H7 (cell line): Measurements from ENCODE around the gene ZNF524. TPM values are rescaled to one million over a fixed set of nuclear protein-coding genes. Genes with fewer than 3 reads are reported as not detected.
A peak's percentile ranks its signal among the peaks of the same experiment; 100 is the strongest.

Experiments used
- DNase-seq: peaks from one replicate; pipeline ENCODE4 v3.0.0; 2012
- H3K27me3 ChIP-seq: 2 replicates; pipeline ENCODE4 v1.6.0; 2011; ENCODE audit warnings: mild to moderate bottlenecking, low read length; ENCODE audit not compliant: control insufficient read depth, insufficient read depth
- H3K36me3 ChIP-seq: replicated peaks from 2 replicates; pipeline ENCODE4 v1.5.1; 2011; ENCODE audit warnings: low read length; ENCODE audit not compliant: control insufficient read depth, insufficient read depth
- H3K4me3 ChIP-seq: 2 replicates; pipeline ENCODE4 v1.5.1; 2011; ENCODE audit warnings: low read depth, mild to moderate bottlenecking, control low read depth, low read length, moderate library complexity; ENCODE audit not compliant: insufficient read depth
- total RNA-seq: library from RNA; depleted of rRNA; stranded (reverse); fragments of >200 nt; shearing (Covaris generic); gene quantifications from 2 replicates; pipeline ENCODE4 v1.2.3, GENCODE V29; 2014

The ZNF524 gene
- total RNA-seq, 1 experiment from 2014 or later: 13.6 TPM

DNA sequence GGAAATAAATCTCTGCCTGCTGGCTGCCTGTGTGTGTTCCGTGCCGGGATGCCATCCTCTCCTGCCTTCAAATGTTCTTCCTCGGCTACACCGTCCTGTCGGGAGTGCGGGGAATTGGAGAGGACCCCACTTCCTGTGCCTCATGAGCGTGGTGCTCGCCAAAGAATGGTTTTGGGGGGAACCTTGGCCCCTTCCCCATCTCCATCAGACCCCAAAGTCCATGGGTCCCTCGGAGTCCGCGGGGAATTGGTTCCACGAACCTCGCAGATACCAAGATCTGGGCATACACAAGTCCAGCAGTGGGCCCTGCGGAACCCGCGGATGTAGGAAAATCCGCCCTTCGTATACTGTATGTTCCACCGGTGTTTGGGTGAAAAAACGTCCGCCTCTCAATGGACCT is 3.0 kb downstream of the ZNF524 start:
- Histone ChIP-seq H3K27me3 (no peaks in the 10 kb centered on the region), H3K36me3 (no peaks in the 10 kb centered on the region), H3K4me3 (no peak overlapping the region)
- no peak for DNase-seq

DNA sequence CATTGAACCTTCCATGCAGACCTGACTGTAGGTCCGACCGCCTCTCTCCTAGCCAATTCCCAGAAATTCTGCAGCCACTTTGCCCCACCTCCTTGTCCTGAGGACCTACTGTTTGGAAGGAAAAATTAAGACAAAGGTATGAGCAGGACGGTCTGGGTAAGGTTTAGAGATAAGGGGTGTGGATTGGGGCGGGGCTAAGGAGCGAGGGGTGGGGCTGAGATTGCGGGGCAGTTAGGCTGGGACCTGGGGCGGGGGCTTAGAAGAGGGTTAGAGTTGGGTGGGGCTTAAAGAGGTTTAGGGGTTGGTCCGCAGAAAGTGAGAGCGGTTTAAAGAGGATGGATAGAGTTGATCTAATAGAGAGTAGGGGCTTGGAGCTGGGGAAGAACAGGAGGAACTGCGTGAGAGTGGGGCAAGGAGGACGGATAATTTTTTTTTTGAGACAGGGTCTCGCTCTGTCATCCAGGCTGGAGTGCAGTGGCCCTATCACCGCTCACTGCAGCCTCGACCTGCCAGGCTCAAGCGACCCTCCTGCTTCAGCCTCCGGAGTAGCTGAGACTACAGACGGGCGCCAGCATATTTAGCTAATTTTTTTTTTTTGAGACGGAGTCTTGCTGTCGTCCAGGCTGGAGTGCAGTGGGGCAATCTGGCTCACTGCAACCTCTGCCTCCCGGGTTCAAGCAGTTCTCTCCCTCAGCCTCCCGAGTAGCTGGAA is 3.6 kb downstream of the ZNF524 start:
- Histone ChIP-seq H3K4me3 (no peak overlapping the region), H3K36me3 (no peaks in the 10 kb centered on the region), H3K27me3 (no peaks in the 10 kb centered on the region)
- DNase-seq: peak; percentile 88

DNA sequence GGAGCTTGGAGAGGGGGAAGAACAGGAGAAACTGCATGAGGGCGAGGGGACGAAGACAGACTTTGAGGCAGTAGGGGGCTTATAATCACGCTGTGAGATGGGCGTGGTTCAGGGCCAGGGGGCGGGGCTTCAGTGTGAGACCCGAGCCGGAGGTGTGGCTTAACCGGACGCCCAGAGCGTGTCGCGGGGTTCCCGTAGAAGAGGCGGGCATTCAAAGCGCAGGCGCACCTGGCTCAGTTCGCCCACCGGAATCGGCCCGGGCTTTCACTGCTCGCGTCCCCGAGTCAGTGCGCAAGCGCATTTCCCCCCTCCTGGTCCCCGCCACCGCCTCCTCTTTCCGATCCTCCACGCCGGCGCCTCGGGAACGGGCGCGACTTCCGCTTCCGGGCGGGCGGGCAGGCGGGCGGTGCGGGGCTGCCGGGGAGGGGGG is 5.1 kb downstream of the ZNF524 start:
- Histone ChIP-seq H3K27me3 (no peaks in the 10 kb centered on the region), H3K4me3 (peak overlapping the region; percentile 90), H3K36me3 (peaks cover 2% of the 10 kb centered on the region)
- peak; percentile 99 for DNase-seq

DNA sequence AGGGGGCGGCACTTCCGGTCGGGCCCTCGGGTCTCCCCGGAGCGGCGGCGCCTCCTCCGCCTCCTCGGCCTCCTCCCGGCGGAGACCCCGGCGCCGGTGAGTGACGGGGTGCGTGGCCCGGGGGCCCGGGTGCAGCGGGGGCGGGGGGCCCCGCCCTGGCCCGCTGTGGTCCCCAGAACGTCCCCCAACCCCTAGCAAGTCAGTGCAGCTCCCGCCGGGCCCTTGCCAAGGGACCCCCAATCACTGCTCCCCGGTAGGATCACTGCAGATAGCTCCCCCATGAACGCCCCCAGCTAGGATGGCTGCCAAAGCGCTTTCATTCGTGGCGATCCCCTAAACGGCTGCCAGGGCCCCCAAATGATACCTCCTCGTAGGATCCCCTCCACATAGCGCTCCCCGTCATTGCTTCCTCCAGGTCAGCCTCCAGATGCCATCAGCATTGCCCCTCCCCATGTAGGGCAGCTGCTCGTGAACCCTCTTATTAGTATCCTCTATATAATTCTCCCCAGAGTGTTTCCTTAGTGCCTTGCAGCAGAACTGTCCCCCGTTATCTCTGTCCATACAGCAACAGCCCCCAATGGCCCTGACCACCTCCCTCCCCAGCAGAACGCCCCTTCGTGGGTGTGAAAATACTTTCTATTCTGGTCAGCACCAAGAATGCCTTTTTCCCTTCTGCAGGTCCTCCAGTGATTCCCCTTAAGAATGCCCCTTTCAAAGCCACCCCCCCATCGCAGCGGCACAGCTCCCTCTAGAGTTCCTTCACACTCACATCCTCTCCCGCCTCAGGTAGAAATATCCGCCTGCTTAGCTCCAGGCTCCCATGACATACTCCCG is 5.8 kb downstream of the ZNF524 start, which contains the start of gene ZNF865:
TSS of gene ZNF865 (plus strand) at position 11 of the 834 bp plus-strand sequence. CDS start 7,972 bp downstream, outside the sequence.
- peak within 1 kb of the TSS; percentile 90 for H3K4me3 ChIP-seq
- H3K27me3 ChIP-seq: no peaks in the 10 kb centered on the region
- H3K36me3 ChIP-seq: peaks cover 2% of the 10 kb centered on the region
- DNase-seq: peak; percentile 91

DNA sequence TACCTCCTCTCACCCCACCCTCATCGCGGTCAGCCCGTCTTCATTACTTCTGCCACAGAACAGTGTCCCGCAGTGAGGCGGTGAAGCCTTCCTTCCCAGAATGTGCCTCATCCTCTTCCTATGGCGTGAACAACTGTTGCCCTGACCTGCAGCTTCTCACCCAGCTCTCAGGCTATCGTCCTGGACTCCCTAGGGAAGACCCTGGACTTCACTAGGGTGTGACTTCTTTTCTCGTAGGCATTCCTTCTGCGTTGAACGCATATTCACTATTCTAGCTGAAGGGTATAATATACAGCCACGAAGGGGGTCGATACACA is 6.3 kb downstream of the ZNF524 start:
- Histone ChIP-seq H3K4me3 (peak overlapping the region; percentile 90; the same call in 1 of the 2 replicates), H3K27me3 (no peaks in the 10 kb centered on the region), H3K36me3 (peaks cover 2% of the 10 kb centered on the region)
- no peak for DNase-seq

DNA sequence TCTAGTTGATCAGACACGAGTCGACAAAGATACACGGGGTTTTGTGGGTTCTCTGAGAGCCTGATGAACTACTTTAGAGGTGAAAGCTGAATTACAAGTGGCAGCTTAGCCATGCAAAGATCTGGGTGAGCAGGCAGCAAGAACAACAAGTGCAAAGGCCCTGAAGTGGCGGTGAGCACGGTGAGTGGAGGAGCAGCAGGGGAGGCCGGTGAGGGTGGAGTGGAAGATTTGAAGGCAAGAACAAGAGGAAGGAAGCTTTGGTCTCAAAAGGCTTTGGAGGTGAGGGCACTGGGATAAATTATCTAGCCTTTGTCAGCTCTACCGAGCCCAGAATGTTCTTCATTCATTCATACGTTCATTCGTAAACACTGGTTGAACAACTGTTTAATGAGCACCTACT is 6.7 kb downstream of the ZNF524 start:
- Histone ChIP-seq H3K27me3 (no peaks in the 10 kb centered on the region), H3K4me3 (no peak overlapping the region), H3K36me3 (peaks cover 2% of the 10 kb centered on the region)
- no peak for DNase-seq

DNA sequence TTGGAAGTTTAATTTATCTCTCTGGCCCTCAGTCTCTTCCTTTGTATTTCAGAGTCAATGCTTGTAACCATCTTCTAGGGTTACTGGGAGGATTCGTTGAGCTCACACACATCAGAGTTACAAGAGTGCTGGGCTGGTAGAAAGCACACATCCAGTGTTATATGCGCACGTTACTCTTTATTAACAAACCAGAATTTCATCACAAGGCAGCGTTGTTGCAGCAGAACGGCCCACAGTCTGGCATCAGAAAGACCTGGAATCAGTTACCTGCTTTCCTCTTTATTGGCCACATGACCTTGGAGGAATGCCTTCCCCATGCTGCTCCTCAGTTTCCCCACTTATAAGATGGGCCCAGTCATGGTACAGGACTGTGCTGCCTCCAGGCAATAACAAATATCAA is 9.2 kb downstream of the ZNF524 start:
- H3K36me3 ChIP-seq: peaks cover 2% of the 10 kb centered on the region
- H3K27me3 ChIP-seq: no peaks in the 10 kb centered on the region
- H3K4me3 ChIP-seq: no peak overlapping the region
- no peak for DNase-seq

DNA sequence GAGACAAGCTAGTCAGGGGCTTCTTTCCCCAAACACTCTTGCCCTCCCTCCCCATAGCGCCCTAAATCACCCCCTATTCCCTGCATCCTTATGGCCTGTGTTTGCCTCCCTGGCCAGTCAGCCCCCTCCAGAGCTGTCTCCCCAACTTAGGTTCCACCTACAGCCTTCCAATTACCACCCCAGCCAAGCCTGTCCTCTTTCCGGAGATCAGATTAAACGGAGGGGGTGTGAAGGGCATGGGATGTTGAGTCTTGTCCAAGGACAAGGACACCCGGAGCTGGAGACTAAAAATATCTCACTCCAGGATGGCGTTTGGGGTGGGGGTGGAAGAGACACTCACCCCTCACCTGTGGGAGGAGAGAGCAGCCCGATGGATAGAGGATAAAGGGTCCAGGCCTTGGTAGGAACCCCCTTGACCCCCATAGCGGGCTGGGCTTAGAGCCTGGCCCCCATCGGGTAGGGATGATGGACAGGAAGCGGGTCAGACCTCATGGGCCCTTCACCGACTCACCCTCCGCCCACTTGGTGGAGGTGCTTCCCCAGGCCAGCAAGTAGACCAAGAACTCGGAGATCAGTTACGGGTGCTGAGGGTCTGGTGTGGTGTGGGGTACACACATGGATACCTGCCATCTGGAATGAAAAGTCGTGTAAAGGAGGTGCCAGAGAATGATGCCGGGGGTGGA is 11.4 kb downstream of the ZNF524 start:
- H3K4me3 ChIP-seq: no peak overlapping the region
- H3K36me3 ChIP-seq: peaks cover 2% of the 10 kb centered on the region
- H3K27me3 ChIP-seq: no peaks in the 10 kb centered on the region
- DNase-seq: no peak

DNA sequence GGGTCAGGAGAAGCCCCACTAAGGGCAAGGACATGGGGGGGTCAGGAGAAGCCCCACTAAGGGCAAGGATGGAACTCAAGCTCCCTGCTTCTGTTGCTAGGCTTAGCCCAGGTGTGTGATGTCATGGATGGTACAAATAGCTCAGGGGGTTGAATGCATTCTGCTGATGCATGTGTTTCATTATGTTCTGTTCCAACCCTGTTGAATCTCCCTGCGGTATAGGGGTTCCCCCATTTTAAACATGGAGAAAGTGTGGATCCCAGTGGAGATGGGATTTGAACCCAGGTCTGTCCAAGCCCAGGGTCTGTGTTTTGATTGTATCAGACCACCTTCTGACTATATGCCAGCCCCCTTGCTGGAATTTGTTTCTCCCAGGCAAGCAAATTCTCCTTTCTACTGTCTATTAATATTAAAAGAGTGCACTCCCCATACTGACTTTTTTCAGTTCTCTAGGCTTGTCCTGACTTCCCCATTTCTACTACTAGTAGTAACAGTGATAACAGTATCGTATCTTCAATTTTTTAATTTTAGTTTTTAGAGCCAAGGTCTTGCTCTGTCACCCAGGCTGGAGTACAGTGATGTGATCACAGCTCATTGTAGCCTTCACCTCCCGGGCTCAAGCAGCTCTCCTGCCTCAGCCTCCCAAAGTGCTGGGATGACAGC is 12.0 kb downstream of the ZNF524 start:
- Histone ChIP-seq H3K4me3 (no peak overlapping the region), H3K27me3 (no peaks in the 10 kb centered on the region), H3K36me3 (peaks cover 2% of the 10 kb centered on the region)
- no peak for DNase-seq

DNA sequence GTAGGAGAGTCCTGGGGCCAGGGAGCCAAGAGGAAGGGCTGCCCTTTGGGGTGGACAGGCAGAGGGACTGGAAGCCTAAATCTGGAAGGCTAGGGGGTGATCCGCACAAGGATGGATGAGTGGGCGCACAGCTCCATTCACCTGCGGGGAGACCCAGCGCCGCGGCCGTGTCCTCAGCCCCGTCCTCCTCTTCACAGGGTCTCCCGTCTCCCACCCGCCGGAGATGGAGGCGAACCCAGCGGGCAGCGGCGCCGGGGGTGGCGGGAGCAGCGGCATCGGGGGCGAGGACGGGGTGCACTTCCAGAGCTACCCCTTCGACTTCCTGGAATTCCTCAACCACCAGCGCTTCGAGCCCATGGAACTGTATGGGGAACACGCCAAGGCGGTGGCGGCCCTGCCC is 13.3 kb downstream of the ZNF524 start:
- DNase-seq: peak; percentile 46
- H3K36me3 ChIP-seq: peaks cover 2% of the 10 kb centered on the region
- H3K4me3 ChIP-seq: no peak overlapping the region
- no peaks in the 10 kb centered on the region for H3K27me3 ChIP-seq

DNA sequence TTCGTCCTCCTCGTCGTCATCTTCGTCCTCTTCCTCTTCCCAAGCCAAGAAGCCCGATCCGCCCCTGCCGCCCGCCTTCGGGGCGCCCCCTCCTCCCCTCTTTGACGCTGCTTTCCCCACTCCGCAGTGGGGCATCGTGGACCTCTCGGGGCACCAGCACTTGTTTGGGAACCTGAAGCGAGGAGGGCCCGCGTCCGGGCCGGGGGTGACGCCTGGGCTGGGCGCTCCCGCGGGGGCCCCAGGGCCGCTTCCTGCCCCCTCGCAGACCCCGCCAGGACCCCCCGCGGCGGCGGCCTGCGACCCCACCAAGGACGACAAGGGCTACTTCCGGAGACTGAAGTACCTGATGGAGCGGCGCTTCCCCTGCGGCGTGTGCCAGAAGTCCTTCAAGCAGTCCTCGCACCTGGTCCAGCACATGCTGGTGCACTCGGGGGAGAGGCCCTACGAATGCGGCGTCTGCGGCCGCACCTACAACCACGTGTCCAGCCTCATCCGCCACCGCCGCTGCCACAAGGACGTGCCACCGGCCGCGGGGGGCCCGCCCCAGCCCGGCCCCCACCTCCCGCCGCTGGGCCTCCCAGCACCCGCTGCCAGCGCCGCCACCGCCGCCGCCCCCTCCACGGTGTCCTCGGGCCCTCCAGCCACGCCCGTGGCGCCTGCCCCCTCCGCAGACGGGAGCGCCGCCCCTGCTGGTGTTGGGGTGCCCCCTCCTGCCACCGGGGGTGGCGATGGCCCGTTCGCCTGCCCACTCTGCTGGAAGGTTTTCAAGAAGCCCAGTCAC is 14.0 kb downstream of the ZNF524 start:
- DNase-seq: peak; percentile 56
- Histone ChIP-seq H3K4me3 (no peak overlapping the region), H3K27me3 (no peaks in the 10 kb centered on the region), H3K36me3 (peaks cover 2% of the 10 kb centered on the region)

DNA sequence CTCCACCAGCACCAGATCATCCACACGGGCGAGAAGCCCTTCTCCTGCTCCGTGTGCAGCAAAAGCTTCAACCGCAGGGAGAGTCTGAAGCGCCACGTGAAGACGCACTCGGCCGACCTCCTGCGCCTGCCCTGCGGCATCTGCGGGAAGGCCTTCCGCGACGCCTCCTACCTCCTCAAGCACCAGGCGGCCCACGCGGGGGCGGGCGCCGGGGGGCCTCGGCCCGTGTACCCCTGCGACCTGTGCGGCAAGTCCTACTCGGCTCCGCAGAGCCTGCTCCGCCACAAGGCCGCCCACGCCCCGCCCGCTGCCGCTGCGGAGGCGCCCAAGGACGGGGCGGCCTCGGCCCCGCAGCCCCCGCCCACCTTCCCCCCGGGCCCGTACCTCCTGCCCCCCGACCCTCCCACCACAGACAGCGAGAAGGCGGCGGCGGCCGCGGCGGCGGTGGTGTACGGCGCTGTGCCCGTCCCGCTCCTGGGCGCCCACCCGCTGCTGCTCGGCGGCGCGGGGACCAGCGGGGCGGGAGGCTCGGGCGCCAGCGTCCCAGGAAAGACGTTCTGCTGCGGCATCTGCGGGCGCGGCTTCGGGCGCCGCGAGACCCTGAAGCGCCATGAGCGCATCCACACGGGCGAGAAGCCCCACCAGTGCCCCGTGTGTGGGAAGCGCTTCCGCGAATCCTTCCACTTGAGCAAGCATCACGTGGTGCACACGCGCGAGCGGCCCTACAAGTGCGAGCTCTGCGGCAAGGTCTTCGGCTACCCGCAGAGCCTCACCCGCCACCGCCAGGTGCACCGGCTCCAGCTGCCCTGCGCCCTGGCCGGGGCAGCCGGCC is 14.8 kb downstream of the ZNF524 start:
- DNase-seq: peak; percentile 60
- no peaks in the 10 kb centered on the region; the same call in 1 of the 2 replicates for H3K36me3 ChIP-seq
- H3K4me3 ChIP-seq: no peak overlapping the region
- no peaks in the 10 kb centered on the region for H3K27me3 ChIP-seq
